ENCODE data around the gene PRR23C. TPM values are rescaled to one million over a fixed set of nuclear protein-coding genes. Genes with fewer than 3 reads are reported as not detected.

Gene PRR23C
- total and polyA plus RNA-seq, 2 donors (not counting 1 experiment from before 2014, with no cell fraction given) = not detected

DNA sequence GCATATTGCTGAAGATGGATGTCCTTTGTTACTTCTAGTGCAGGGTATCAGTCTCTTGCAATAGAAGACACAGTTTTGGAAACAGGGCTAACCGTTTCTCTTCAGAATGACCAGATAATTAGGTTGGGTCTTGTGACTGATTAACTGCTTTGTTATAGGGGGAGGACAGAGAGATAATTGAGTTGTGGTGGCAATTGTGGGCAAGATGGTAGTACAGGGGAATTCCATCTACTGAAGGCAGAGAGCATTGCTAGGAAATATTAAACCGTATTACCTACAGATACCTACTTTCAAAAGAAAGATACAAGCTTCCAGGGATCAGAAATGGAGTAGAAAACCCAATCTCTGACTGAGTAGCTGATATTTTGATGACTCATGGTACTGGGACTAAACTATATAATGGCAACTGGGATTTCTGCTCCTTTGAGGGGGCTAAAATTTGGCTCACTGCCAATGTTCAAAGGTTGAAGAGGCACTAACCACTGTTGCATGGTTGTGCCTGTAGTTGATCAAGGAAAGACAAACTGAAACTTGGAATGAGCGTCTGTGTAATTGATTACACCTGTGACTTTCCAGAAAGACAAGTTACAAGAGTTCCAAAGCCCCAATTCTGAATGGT lies 28.2 kb downstream of the PRR23C start:
- no peak overlapping the region for H3K4me2 ChIP-seq (ENCODE audit: extremely low read depth, insufficient read depth, low read length)
- no peaks in the 10 kb centered on the region for H3K27me3 ChIP-seq (ENCODE audit: control insufficient read depth, insufficient read depth, low read length)
- no peak overlapping the region for H3K9ac ChIP-seq (ENCODE audit: insufficient read depth, low read length)
- no peaks in the 10 kb centered on the region for H3K79me2 ChIP-seq (ENCODE audit: control insufficient read depth, insufficient read depth, low read length)
- H3K9me3 ChIP-seq (ENCODE audit: control insufficient read depth, insufficient read depth, low read depth, low read length) = no peaks in the 10 kb centered on the region
- no peak for TF ChIP-seq EZH2 (IDR thresholded peaks at IDR 0.05; ENCODE audit: low read length, missing control alignments)
- TF ChIP-seq, protein P1, sequence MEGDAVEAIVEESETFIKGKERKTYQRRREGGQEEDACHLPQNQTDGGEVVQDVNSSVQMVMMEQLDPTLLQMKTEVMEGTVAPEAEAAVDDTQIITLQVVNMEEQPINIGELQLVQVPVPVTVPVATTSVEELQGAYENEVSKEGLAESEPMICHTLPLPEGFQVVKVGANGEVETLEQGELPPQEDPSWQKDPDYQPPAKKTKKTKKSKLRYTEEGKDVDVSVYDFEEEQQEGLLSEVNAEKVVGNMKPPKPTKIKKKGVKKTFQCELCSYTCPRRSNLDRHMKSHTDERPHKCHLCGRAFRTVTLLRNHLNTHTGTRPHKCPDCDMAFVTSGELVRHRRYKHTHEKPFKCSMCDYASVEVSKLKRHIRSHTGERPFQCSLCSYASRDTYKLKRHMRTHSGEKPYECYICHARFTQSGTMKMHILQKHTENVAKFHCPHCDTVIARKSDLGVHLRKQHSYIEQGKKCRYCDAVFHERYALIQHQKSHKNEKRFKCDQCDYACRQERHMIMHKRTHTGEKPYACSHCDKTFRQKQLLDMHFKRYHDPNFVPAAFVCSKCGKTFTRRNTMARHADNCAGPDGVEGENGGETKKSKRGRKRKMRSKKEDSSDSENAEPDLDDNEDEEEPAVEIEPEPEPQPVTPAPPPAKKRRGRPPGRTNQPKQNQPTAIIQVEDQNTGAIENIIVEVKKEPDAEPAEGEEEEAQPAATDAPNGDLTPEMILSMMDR (conservative IDR thresholded peaks at IDR 0.05 in 1 of 2, IDR thresholded peaks at IDR 0.05 in 1 of 2; ENCODE audit: low read depth in 1 of 2, low read length in 2 of 2) = no peak
- no peak overlapping the region for H3K4me3 ChIP-seq (replicated peaks in 1 of 4; ENCODE audit: control extremely low read depth in 1 of 4, insufficient read depth in 1 of 4, low read depth in 3 of 4, low read length in 4 of 4)
- H3K4me1 ChIP-seq (ENCODE audit: control insufficient read depth, extremely low read depth, insufficient read depth, low read length) = no peaks in the 10 kb centered on the region
- H3K36me3 ChIP-seq (ENCODE audit: control insufficient read depth, insufficient read depth, low read length) = no peaks in the 10 kb centered on the region
- no peak for DNase-seq (ENCODE audit: low read depth in 2 of 2)
- H4K20me1 ChIP-seq (ENCODE audit: control insufficient read depth, extremely low read depth, insufficient read depth, low read length) = no peaks in the 10 kb centered on the region
- H3K27ac ChIP-seq (ENCODE audit: insufficient read depth, low read length) = no peak overlapping the region
- H2AFZ ChIP-seq (ENCODE audit: low read length) = no peak overlapping the region

DNA sequence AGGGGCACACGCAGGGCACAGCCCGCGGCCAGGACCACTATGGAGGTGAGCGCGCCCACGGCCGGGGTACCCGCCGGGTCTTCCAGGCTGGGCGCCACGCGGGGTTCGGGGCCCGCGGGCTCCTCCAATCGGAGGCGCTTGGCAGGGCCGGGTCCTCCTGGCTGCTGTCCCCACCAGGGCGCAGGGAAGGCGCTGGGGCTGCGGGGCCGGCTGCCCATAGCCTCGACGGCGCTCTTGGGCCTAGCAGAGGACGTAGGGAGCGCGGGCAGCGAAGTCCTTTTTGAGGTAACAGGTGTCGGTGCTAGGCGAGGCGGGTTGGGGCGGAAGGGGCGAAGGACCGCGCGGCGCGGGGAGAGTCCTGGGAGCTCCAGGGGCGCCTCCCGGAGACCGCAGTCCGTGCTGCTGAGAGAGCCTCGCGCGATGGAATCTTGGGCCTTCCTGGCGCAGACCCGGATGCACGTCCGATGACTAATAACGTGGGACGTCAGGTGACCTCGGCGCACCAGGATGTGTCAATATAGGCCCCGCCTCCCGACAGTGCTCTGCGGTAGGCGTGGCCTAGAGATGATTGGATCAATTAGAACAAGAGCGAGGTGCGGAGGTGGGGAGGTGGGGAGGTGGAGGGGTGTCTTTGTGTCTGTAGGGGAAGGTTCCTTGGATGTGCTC lies 38.5 kb downstream of the PRR23C start, which contains the start of gene PRR23A:
Gene PRR23A, minus strand, starts transcription at position 218 of the 666 bp plus-strand sequence. Its CDS starts 0 bp downstream, at position 218.
- Histone ChIP-seq H4K20me1 (ENCODE audit: control insufficient read depth, extremely low read depth, insufficient read depth, low read length) (no peaks in the 10 kb centered on the region), H3K27ac (ENCODE audit: insufficient read depth, low read length) (no peak within 1 kb of the TSS), H3K27me3 (ENCODE audit: control insufficient read depth, insufficient read depth, low read length) (no peaks in the 10 kb centered on the region), H3K4me1 (ENCODE audit: control insufficient read depth, extremely low read depth, insufficient read depth, low read length) (no peaks in the 10 kb centered on the region), H3K36me3 (ENCODE audit: control insufficient read depth, insufficient read depth, low read length) (no peaks in the 10 kb centered on the region), H2AFZ (ENCODE audit: low read length) (no peak within 1 kb of the TSS), H3K79me2 (ENCODE audit: control insufficient read depth, insufficient read depth, low read length) (no peaks in the 10 kb centered on the region), H3K9ac (ENCODE audit: insufficient read depth, low read length) (no peak within 1 kb of the TSS), H3K4me3 (replicated peaks in 1 of 4; ENCODE audit: control extremely low read depth in 1 of 4, insufficient read depth in 1 of 4, low read depth in 3 of 4, low read length in 4 of 4) (no peak within 1 kb of the TSS), H3K4me2 (ENCODE audit: extremely low read depth, insufficient read depth, low read length) (no peak within 1 kb of the TSS), H3K9me3 (ENCODE audit: control insufficient read depth, insufficient read depth, low read depth, low read length) (no peaks in the 10 kb centered on the region)
- DNase-seq (ENCODE audit: low read depth in 2 of 2) = no peak
- TF ChIP-seq, protein P1 (conservative IDR thresholded peaks at IDR 0.05 in 1 of 2, IDR thresholded peaks at IDR 0.05 in 1 of 2; ENCODE audit: low read depth in 1 of 2, low read length in 2 of 2) = no peak
- no peak for TF ChIP-seq EZH2 (IDR thresholded peaks at IDR 0.05; ENCODE audit: low read length, missing control alignments)

GRCh38 chr3:139005356-139005993 lies 39.2 kb downstream of the PRR23C start:
- Histone ChIP-seq H4K20me1 (ENCODE audit: control insufficient read depth, extremely low read depth, insufficient read depth, low read length) (no peaks in the 10 kb centered on the region), H3K79me2 (ENCODE audit: control insufficient read depth, insufficient read depth, low read length) (no peaks in the 10 kb centered on the region), H3K4me3 (replicated peaks in 1 of 4; ENCODE audit: control extremely low read depth in 1 of 4, insufficient read depth in 1 of 4, low read depth in 3 of 4, low read length in 4 of 4) (no peak overlapping the region), H3K9ac (ENCODE audit: insufficient read depth, low read length) (no peak overlapping the region), H3K4me2 (ENCODE audit: extremely low read depth, insufficient read depth, low read length) (no peak overlapping the region), H2AFZ (ENCODE audit: low read length) (no peak overlapping the region), H3K27me3 (ENCODE audit: control insufficient read depth, insufficient read depth, low read length) (no peaks in the 10 kb centered on the region), H3K4me1 (ENCODE audit: control insufficient read depth, extremely low read depth, insufficient read depth, low read length) (no peaks in the 10 kb centered on the region), H3K36me3 (ENCODE audit: control insufficient read depth, insufficient read depth, low read length) (no peaks in the 10 kb centered on the region), H3K27ac (ENCODE audit: insufficient read depth, low read length) (no peak overlapping the region), H3K9me3 (ENCODE audit: control insufficient read depth, insufficient read depth, low read depth, low read length) (no peaks in the 10 kb centered on the region)
- no peak for DNase-seq (ENCODE audit: low read depth in 2 of 2)
- TF ChIP-seq, protein P1 (conservative IDR thresholded peaks at IDR 0.05 in 1 of 2, IDR thresholded peaks at IDR 0.05 in 1 of 2; ENCODE audit: low read depth in 1 of 2, low read length in 2 of 2) = no peak
- no peak for TF ChIP-seq EZH2 (IDR thresholded peaks at IDR 0.05; ENCODE audit: low read length, missing control alignments)

Measured in fibroblast of lung (primary cell).